ENCODE results near the gene AOAH.
"Not testable (repeated sequence)": the region's sequence is repeated elsewhere in the genome, so short reads cannot be mapped to it uniquely, and the experiment has no call there.

The AOAH gene

GRCh38 chr7:36513393-36513792 is 210.9 kb downstream of the AOAH start:
- DNase-seq (ENCODE audit: low read depth in 2 of 2, low spot score in 1 of 2) = no peak

GRCh38 chr7:36512616-36513015 is 211.7 kb downstream of the AOAH start:
- no peak for DNase-seq (ENCODE audit: low read depth in 2 of 2, low spot score in 1 of 2)

- no peak for DNase-seq (ENCODE audit: low read depth in 2 of 2, low spot score in 1 of 2)
These were observed 214.3 kb downstream of the AOAH start for GRCh38 chr7:36509962-36510361.

GRCh38 chr7:36507475-36508440 is 216.5 kb downstream of the AOAH start:
- DNase-seq (ENCODE audit: low read depth in 2 of 2, low spot score in 1 of 2) = no peak

- DNase-seq (ENCODE audit: low read depth in 2 of 2, low spot score in 1 of 2) = no peak
These were observed 217.5 kb downstream of the AOAH start for GRCh38 chr7:36506820-36507219.

- no peak for DNase-seq (ENCODE audit: low read depth in 2 of 2, low spot score in 1 of 2)
These were observed 218.0 kb downstream of the AOAH start for GRCh38 chr7:36506130-36506798.

GRCh38 chr7:36504617-36505016 is 219.7 kb downstream of the AOAH start:
- DNase-seq (ENCODE audit: low read depth in 2 of 2, low spot score in 1 of 2) = not testable (repeated sequence)

GRCh38 chr7:36504216-36504615 is 220.1 kb downstream of the AOAH start:
- DNase-seq (ENCODE audit: low read depth in 2 of 2, low spot score in 1 of 2) = not testable (repeated sequence)

- no peak for DNase-seq (ENCODE audit: low read depth in 2 of 2, low spot score in 1 of 2)
These were observed 226.5 kb downstream of the AOAH start for GRCh38 chr7:36497775-36498174.

GRCh38 chr7:36497176-36497575 is 227.1 kb downstream of the AOAH start:
- not testable (repeated sequence) for DNase-seq (ENCODE audit: low read depth in 2 of 2, low spot score in 1 of 2)

- DNase-seq (ENCODE audit: low read depth in 2 of 2, low spot score in 1 of 2) = no peak
These were observed 227.7 kb downstream of the AOAH start for GRCh38 chr7:36496576-36496975.

- DNase-seq (ENCODE audit: low read depth in 2 of 2, low spot score in 1 of 2) = no peak
These were observed 233.0 kb downstream of the AOAH start for GRCh38 chr7:36491317-36491716.

GRCh38 chr7:36490419-36490830 is 233.9 kb downstream of the AOAH start:
- DNase-seq (ENCODE audit: low read depth in 2 of 2, low spot score in 1 of 2) = no peak

- DNase-seq (ENCODE audit: low read depth in 2 of 2, low spot score in 1 of 2) = not testable (repeated sequence)
These were observed 235.6 kb downstream of the AOAH start for GRCh38 chr7:36488672-36489071.

- DNase-seq (ENCODE audit: low read depth in 2 of 2, low spot score in 1 of 2) = no peak
These were observed 236.4 kb downstream of the AOAH start for GRCh38 chr7:36487756-36488336.

- no peak for DNase-seq (ENCODE audit: low read depth in 2 of 2, low spot score in 1 of 2)
These were observed 238.0 kb downstream of the AOAH start for GRCh38 chr7:36486336-36486735.

- DNase-seq (ENCODE audit: low read depth in 2 of 2, low spot score in 1 of 2) = no peak
These were observed 240.0 kb downstream of the AOAH start for GRCh38 chr7:36484265-36484664.

- not testable (repeated sequence) for DNase-seq (ENCODE audit: low read depth in 2 of 2, low spot score in 1 of 2)
These were observed 240.4 kb downstream of the AOAH start for GRCh38 chr7:36483853-36484252.

GRCh38 chr7:36478745-36479144 is 245.5 kb downstream of the AOAH start:
- no peak for DNase-seq (ENCODE audit: low read depth in 2 of 2, low spot score in 1 of 2)

GRCh38 chr7:36475381-36475780 is 248.9 kb downstream of the AOAH start:
- no peak for DNase-seq (ENCODE audit: low read depth in 2 of 2, low spot score in 1 of 2)

- no peak for DNase-seq (ENCODE audit: low read depth in 2 of 2, low spot score in 1 of 2)
These were observed 249.3 kb downstream of the AOAH start for GRCh38 chr7:36475011-36475342.
